HFF-Myc (cell line): ENCODE results near the gene PAN2.
"Not testable (repeated sequence)": the region's sequence is repeated elsewhere in the genome, so short reads cannot be mapped to it uniquely, and the experiment has no call there.

Experiments
- DNase-seq: peaks from one replicate; pipeline ENCODE4 v3.0.0-alpha.2; 2011; ENCODE audit warnings: low read depth; ENCODE audit errors: extremely low read depth
- H3K4me3 ChIP-seq: replicated peaks from 2 replicates; pipeline ENCODE4 v1.5.1; 2011; ENCODE audit warnings: low read depth, mild to moderate bottlenecking, control low read depth, low read length
- CTCF ChIP-seq: IDR thresholded peaks from 2 replicates; pipeline ENCODE4 v1.5.1; 2012; ENCODE audit warnings: mild to moderate bottlenecking, low read depth, low read length, control low read depth; ENCODE audit errors: missing control alignments

The PAN2 gene

GRCh38 chr12:56282030-56282429 is 51.8 kb downstream of the PAN2 start:
- no peak for TF ChIP-seq CTCF
- no peak for DNase-seq
- no peak overlapping the region for H3K4me3 ChIP-seq

- no peak overlapping the region for H3K4me3 ChIP-seq
- no peak for DNase-seq
Measured at GRCh38 chr12:56280849-56281248, 53.0 kb downstream of the PAN2 start.

GRCh38 chr12:56278905-56279304 is 54.9 kb downstream of the PAN2 start:
- DNase-seq: no peak
- H3K4me3 ChIP-seq: no peak overlapping the region
- TF ChIP-seq CTCF: no peak

More at GRCh38 chr12:56280849-56281248, 53.0 kb downstream of the PAN2 start:
- no peak for TF ChIP-seq CTCF

GRCh38 chr12:56274299-56274698 is 59.5 kb downstream of the PAN2 start:
- no peak overlapping the region for H3K4me3 ChIP-seq
- TF ChIP-seq CTCF: no peak
- no peak for DNase-seq

GRCh38 chr12:56272468-56272867 is 61.3 kb downstream of the PAN2 start:
- not testable (repeated sequence) for H3K4me3 ChIP-seq, DNase-seq

- TF ChIP-seq CTCF: peak; percentile 56
- H3K4me3 ChIP-seq: no peak overlapping the region
- no peak for DNase-seq
Measured at GRCh38 chr12:56271031-56271430, 62.8 kb downstream of the PAN2 start.

- TF ChIP-seq CTCF: no peak
- no peak for DNase-seq
- H3K4me3 ChIP-seq: peak overlapping the region; percentile 56
Measured at GRCh38 chr12:56267443-56268071, 66.2 kb downstream of the PAN2 start.
